Effector CD8-positive, alpha-beta T cell (primary cell): ENCODE results near the gene OLFM4.
"Not testable (repeated sequence)": the region's sequence is repeated elsewhere in the genome, so short reads cannot be mapped to it uniquely, and the experiment has no call there.

ENCODE experiments used
- DNase-seq: peaks from one replicate; lab custom pipeline; 2025; lab: John Stamatoyannopoulos, UW
- total RNA-seq, 4 experiments: gene quantifications; one replicate each; lab custom pipeline; 2026; lab: John Stamatoyannopoulos, UW

Gene OLFM4, protein sequence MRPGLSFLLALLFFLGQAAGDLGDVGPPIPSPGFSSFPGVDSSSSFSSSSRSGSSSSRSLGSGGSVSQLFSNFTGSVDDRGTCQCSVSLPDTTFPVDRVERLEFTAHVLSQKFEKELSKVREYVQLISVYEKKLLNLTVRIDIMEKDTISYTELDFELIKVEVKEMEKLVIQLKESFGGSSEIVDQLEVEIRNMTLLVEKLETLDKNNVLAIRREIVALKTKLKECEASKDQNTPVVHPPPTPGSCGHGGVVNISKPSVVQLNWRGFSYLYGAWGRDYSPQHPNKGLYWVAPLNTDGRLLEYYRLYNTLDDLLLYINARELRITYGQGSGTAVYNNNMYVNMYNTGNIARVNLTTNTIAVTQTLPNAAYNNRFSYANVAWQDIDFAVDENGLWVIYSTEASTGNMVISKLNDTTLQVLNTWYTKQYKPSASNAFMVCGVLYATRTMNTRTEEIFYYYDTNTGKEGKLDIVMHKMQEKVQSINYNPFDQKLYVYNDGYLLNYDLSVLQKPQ
- total RNA-seq, result 0 to 0.44 (median 0) reads per million in 4 experiments

DNA sequence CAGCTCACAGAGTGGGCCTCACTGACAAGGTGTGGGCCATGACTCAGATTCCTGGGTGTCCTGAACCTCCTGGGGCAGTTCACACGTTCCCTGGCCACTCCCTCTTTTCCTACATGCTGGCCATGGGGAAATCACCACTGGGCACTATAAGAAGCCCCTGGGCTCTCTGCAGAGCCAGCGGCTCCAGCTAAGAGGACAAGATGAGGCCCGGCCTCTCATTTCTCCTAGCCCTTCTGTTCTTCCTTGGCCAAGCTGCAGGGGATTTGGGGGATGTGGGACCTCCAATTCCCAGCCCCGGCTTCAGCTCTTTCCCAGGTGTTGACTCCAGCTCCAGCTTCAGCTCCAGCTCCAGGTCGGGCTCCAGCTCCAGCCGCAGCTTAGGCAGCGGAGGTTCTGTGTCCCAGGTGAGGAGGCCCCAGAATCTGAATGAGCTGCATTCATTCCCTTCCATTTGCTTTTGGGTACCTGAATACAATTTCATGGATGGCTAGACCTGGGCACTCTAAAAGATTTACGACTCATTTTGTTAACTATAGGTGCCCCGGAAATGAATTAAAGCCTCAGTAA lies at the start of gene OLFM4:
Gene OLFM4, plus strand, starts transcription at position 177 of the 567 bp plus-strand sequence. Its CDS starts 24 bp downstream, at position 201.
- DNase-seq, result no peak

GRCh38 chr13:52978989-52979388 lies 49.6 kb upstream of the OLFM4 start:
- DNase-seq, result no peak

- no peak for DNase-seq
Measured at GRCh38 chr13:52980695-52981094, 47.9 kb upstream of the OLFM4 start.

DNA sequence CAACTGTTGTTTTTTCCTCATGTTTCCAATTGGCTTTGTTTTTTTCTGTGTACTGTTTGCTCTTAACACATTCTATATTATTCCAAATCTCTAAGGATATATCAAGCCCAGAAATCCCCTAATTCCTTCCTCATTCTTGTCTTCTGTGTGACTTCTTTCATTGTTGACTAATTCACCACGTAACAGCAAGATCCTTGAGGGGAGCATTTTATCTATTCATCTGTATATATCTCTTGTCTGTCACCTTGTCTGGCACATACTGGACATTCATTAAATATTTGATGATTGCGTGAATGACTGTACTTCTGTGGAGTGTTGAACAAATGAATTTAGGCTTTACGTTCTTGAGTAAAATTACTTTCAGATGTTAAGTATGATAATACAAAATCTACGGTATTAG lies 44.8 kb upstream of the OLFM4 start:
- no peak for DNase-seq

DNA sequence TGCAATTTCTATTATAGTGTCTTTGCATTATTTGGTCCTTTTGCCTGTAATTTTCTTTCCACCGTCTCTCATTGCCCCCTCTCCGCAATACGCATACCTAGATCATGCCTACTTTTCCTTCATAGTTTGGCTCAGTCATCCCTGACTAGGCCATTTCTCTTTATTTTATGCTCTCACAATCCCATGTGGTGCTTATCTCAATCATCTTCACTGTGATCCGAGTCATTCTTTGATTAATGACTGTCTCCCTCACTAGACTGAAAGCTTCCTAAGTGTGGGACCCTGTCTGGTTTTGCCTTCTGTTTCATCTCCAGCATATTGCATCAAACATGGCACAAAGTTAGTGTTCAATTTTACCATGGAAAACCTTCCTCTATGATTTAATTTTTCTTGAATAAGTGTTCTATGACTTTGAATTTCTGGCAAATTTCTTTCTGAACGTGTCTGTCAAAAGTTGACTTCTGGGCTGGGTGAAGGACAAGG lies 43.7 kb upstream of the OLFM4 start:
- no peak for DNase-seq

GRCh38 chr13:52991344-52992020 lies 37.1 kb upstream of the OLFM4 start:
- DNase-seq, result no peak

- DNase-seq, result no peak
Measured at GRCh38 chr13:52992110-52992509, 36.5 kb upstream of the OLFM4 start.

DNA sequence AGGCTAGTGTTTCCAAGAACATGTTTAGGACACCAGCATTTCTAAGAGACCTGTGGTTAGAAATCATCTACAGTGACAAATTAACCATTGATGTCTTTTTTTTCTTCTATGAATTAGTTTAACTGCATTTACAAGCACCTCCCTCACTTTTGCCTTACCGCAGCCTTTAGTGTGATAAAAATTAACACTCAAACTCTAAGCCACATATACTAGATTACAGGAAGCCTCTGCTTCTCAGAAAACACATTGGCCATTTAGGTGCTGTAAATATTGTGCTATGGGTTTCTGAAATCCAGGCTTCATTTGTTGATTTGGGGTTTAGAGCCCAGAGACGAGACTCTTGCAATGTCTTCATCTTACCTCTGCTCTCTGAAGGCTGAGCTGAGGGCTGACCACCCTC lies 34.6 kb upstream of the OLFM4 start:
- no peak for DNase-seq

- DNase-seq, result no peak
Measured at GRCh38 chr13:52994865-52995264, 33.7 kb upstream of the OLFM4 start.

- no peak for DNase-seq
Measured at GRCh38 chr13:52995946-52996345, 32.7 kb upstream of the OLFM4 start.

GRCh38 chr13:52997951-52998876 lies 30.4 kb upstream of the OLFM4 start:
- DNase-seq, result no peak

- DNase-seq, result no peak
Measured at GRCh38 chr13:52999093-52999696, 29.4 kb upstream of the OLFM4 start.

GRCh38 chr13:53001444-53002225 lies 27.0 kb upstream of the OLFM4 start:
- no peak for DNase-seq

DNA sequence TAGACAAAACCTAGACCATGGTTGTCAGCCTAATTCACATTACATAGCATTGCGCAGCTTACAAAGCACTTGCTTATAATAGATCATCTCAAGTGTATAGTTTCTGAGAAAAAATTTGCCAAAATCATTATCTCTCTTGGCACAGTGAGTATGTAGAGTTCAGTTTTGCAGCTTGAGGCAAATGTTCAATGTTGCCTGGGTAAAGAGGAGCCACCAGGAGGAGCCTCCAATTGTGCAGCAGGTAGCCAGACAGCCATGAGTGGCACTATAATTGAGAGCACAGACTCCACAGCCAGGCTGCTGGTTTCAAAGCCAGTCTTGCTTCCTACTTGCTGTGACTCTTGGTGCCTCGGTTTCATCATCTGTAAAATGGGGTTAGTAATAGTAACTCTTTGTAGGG lies 24.0 kb upstream of the OLFM4 start:
- DNase-seq, result no peak

DNA sequence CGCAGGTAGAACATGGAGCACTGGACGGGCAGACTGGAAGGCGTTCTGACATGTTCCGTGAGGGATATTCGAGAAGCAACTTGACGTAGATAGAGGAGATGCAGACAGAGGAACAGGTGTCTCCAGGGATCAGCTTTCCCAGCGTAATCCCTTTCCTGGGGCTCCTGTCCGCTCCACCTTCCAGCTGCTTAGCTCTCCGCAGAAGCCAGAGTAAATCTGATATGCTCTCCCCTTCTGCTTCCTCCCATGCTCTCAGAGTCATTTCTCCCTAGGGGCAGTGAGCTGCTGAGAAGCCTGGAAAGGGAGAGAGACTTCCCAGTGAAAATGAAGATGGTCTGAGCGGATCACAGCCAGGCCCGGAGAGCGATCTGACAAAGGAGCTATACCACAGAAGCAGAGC lies 23.0 kb upstream of the OLFM4 start:
- DNase-seq, result no peak

GRCh38 chr13:53007872-53008271 lies 20.7 kb upstream of the OLFM4 start:
- no peak for DNase-seq

DNA sequence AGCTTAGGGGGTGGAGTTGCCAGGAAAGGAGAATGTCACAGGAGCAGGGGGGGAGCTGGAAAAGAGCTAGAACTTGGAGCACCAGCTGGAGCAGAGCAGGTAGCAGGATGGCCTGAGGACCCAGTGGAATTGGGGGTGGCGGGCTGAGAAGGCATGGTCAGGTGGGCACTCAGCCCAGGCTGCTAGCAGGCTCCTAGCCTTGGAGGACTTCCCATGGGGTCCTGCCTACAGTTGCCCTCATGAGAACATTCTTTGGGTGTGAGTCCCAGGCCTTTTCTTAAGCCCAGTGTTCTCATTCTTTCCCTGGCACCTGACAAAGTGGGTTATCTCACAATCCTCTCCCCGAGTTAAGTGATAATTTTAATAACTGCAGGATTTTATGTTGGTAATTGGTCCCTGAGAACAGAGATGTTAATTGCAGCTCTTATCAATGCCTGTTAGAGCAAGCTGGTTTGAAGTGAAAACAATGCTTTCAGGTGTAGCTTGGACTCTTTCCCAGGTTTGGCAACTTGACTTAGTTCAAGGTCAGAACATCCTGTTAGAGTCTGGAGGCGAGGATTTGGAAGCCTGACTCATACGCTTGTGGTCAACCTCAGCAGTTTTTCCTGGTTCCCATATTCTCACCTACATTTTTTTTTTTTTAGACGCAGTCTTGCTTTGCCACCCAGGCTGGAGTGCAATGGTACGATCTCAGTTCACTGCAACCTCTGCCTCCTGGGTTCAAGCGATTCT lies 18.1 kb upstream of the OLFM4 start:
- no peak for DNase-seq

- no peak for DNase-seq
Measured at GRCh38 chr13:53012707-53013106, 15.9 kb upstream of the OLFM4 start.

GRCh38 chr13:53013113-53013512 lies 15.5 kb upstream of the OLFM4 start:
- DNase-seq, result no peak

DNA sequence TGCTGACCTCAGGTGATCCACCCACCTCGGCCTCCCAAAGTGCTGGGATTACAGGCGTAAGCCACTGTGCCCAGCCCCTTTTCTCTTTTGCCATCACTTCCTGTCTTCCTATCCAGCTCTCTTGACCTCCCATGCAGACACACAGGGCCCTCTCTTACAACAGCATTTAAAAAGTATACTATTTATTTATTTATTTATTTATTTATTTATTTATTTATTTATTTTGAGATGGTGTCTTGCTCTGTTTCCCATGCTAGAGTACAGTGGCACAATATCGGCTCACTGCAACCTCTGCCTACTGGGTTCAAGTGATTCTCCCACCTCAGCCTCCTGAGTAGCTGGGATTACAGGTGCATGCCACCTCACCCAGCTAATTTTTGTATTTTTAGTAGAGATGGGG lies 14.6 kb upstream of the OLFM4 start:
- DNase-seq, result not testable (repeated sequence)
